K562 (cell line): ENCODE data around the gene MCAM. TPM values are rescaled to one million over a fixed set of nuclear protein-coding genes. Genes with fewer than 3 reads are reported as not detected.

Experiments
- CSDE1 ChIP-seq, 2 experiments: fragments of 450-650 bp; IDR thresholded peaks; 2 replicates each; pipeline ENCODE4 v1.6.1; 2016; ENCODE audit warnings: mild to moderate bottlenecking in 1 of 2
- ETV1 ChIP-seq: fragments of 450-650 bp; conservative IDR thresholded peaks from 2 replicates; pipeline ENCODE4 v1.6.1; 2016; ENCODE audit warnings: missing genetic modification characterization, control low read depth, low read depth, missing compliant biosample characterization
- ETV5 ChIP-seq: sonication (generic); formaldehyde crosslinking; IDR thresholded peaks from 2 replicates; pipeline ENCODE4 v1.4.0; 2020; ENCODE audit warnings: low read depth, mild to moderate bottlenecking, missing genetic modification reagents
- FOXJ2 ChIP-seq: fragments of 200-800 bp; sonication (Bioruptor generic); IDR thresholded peaks from 2 replicates; pipeline ENCODE4 v1.6.1; 2016; ENCODE audit warnings: missing genetic modification characterization, missing compliant biosample characterization
- HSF4 ChIP-seq: fragments of 250-450 bp; sonication (Bioruptor Pico); IDR thresholded peaks from 2 replicates; pipeline ENCODE4 v2.1.2; 2022; ENCODE audit warnings: mild to moderate bottlenecking, moderate library complexity, borderline replicate concordance
- ILK ChIP-seq: fragments of 450-650 bp; IDR thresholded peaks from 2 replicates; pipeline ENCODE4 v1.6.1; 2016; ENCODE audit warnings: missing genetic modification characterization, low read depth, mild to moderate bottlenecking, missing compliant biosample characterization, moderate library complexity, borderline replicate concordance
- NBN ChIP-seq: fragments of 450-650 bp; IDR thresholded peaks from 2 replicates; pipeline ENCODE4 v1.6.1; 2016; ENCODE audit warnings: low read depth, mild to moderate bottlenecking
- POLR2AphosphoS5 ChIP-seq: IDR thresholded peaks from 2 replicates; pipeline ENCODE4 v1.6.1; 2011; ENCODE audit warnings: mild to moderate bottlenecking, low read depth, low read length, moderate library complexity; ENCODE audit not compliant: control insufficient read depth, insufficient read depth
- SETDB1 ChIP-seq: IDR thresholded peaks from one replicate; pipeline ENCODE4 v1.6.1; 2012; ENCODE audit warnings: low read length, control low read depth, inconsistent platforms
- SMARCA5 ChIP-seq: fragments of 450-650 bp; IDR thresholded peaks from 2 replicates; pipeline ENCODE4 v1.6.1; 2016
- ZC3H8 ChIP-seq: fragments of 450-650 bp; IDR thresholded peaks from 2 replicates; pipeline ENCODE4 v1.6.1; 2017
- ZKSCAN8 ChIP-seq: fragments of 200-800 bp; sonication (Bioruptor generic); IDR thresholded peaks from 2 replicates; pipeline ENCODE4 v1.6.1; 2016; ENCODE audit warnings: missing genetic modification characterization, missing compliant biosample characterization
- ZNF239 ChIP-seq: fragments of 250-450 bp; sonication (Bioruptor Pico); IDR thresholded peaks from 2 replicates; pipeline ENCODE4 v1.4.0; 2020; ENCODE audit warnings: mild to moderate bottlenecking
- ZNF274 ChIP-seq: IDR thresholded peaks from 2 replicates; pipeline ENCODE4 v1.6.1; 2011; ENCODE audit warnings: low read depth, mild to moderate bottlenecking, low read length, moderate library complexity, borderline replicate concordance
- ZNF511 ChIP-seq: sonication (generic); formaldehyde crosslinking; IDR thresholded peaks from 2 replicates; pipeline ENCODE4 v1.8.0; 2022; ENCODE audit warnings: mild to moderate bottlenecking, missing genetic modification reagents
- ZNF584 ChIP-seq: fragments of 200-800 bp; sonication (Bioruptor generic); IDR thresholded peaks from 2 replicates; pipeline ENCODE4 v1.6.1; 2016; ENCODE audit warnings: low read depth, mild to moderate bottlenecking, missing genetic modification characterization, missing compliant biosample characterization
- polyA plus RNA-seq, 8 experiments: library from polyadenylated mRNA; depleted of rRNA in 4 of 8; stranded (reverse) in 5 of 8; unstranded in 3 of 8; fragments of >200 nt; fragmentation: Nextera tagmentation in 2 of 8; fragmentation: Illumina TruSeq in 1 of 8; extraction: Ambion mirVana in 2 of 8; extraction: Trizol in 1 of 8; gene quantifications; 2 replicates each; pipeline versions ENCODE4 v1.2.1 to v1.2.3, GENCODE V29; 2011 to 2014; ENCODE audit warnings: inconsistent platforms in 1 of 8, missing spikeins in 1 of 8
- total RNA-seq, 7 experiments: library from RNA; depleted of rRNA in 6 of 7; stranded (reverse); fragments of >200 nt in 6 of 7; fragmentation: Illumina TruSeq in 2 of 7; extraction: Trizol in 2 of 7; gene quantifications; 2 replicates each; pipeline versions ENCODE4 v1.2.1 to v1.2.3, GENCODE V29; 2011 to 2021; ENCODE audit warnings: low replicate concordance in 1 of 7
- TF ChIP-seq, protein P1 (sequence below): fragments of 450-650 bp; formaldehyde crosslinking; IDR thresholded peaks from 2 replicates; pipeline ENCODE4 v1.4.0; 2020; ENCODE audit warnings: mild to moderate bottlenecking, moderate library complexity
- TF ChIP-seq, protein P2 (sequence below), 3 experiments: fragments of 200-800 bp in 1 of 3; fragments of 250-450 bp in 1 of 3; fragments of 450-650 bp in 1 of 3; sonication (Bioruptor Pico) in 1 of 3; sonication (Bioruptor generic) in 1 of 3; formaldehyde crosslinking in 1 of 3; IDR thresholded peaks; 2 replicates each; pipeline versions ENCODE4 v1.6.1 to v1.8.0; 2016 to 2022; ENCODE audit warnings: mild to moderate bottlenecking in 2 of 3, missing genetic modification characterization in 2 of 3, missing compliant biosample characterization in 1 of 3, moderate library complexity in 1 of 3
- TF ChIP-seq, protein P3 (sequence below), 2 experiments: fragments of 450-650 bp; IDR thresholded peaks; 2 replicates each; pipeline ENCODE4 v1.6.1; 2018; ENCODE audit warnings: mild to moderate bottlenecking in 2 of 2, low read depth in 1 of 2; ENCODE audit not compliant: partially characterized antibody in 2 of 2

Gene MCAM
- total and polyA plus RNA-seq, 9 of the 15 experiments (the other 6 are each of a cell fraction or from before 2014, with no cell fraction given), result 14.7 to 118 (median 53.6) TPM

- no peak for TF ChIP-seq ZC3H8
- no peak for TF ChIP-seq FOXJ2
- no peak for TF ChIP-seq ZNF511 (CRISPR knock-in tag)
- no peak for TF ChIP-seq ILK (tag)
- no peak for TF ChIP-seq ZNF584 (CRISPR knock-in tag)
- TF ChIP-seq SMARCA5, result peak; percentile 98
- TF ChIP-seq, protein P1, sequence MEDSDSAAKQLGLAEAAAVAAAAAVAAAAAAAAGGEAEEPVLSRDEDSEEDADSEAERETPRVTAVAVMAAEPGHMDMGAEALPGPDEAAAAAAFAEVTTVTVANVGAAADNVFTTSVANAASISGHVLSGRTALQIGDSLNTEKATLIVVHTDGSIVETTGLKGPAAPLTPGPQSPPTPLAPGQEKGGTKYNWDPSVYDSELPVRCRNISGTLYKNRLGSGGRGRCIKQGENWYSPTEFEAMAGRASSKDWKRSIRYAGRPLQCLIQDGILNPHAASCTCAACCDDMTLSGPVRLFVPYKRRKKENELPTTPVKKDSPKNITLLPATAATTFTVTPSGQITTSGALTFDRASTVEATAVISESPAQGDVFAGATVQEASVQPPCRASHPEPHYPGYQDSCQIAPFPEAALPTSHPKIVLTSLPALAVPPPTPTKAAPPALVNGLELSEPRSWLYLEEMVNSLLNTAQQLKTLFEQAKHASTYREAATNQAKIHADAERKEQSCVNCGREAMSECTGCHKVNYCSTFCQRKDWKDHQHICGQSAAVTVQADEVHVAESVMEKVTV (CRISPR knock-in tag), result peak; percentile 51
- no peak for TF ChIP-seq POLR2AphosphoS5
- TF ChIP-seq ZNF239, result no peak
- TF ChIP-seq ZKSCAN8 (CRISPR knock-in tag), result no peak
- TF ChIP-seq, protein P2, sequence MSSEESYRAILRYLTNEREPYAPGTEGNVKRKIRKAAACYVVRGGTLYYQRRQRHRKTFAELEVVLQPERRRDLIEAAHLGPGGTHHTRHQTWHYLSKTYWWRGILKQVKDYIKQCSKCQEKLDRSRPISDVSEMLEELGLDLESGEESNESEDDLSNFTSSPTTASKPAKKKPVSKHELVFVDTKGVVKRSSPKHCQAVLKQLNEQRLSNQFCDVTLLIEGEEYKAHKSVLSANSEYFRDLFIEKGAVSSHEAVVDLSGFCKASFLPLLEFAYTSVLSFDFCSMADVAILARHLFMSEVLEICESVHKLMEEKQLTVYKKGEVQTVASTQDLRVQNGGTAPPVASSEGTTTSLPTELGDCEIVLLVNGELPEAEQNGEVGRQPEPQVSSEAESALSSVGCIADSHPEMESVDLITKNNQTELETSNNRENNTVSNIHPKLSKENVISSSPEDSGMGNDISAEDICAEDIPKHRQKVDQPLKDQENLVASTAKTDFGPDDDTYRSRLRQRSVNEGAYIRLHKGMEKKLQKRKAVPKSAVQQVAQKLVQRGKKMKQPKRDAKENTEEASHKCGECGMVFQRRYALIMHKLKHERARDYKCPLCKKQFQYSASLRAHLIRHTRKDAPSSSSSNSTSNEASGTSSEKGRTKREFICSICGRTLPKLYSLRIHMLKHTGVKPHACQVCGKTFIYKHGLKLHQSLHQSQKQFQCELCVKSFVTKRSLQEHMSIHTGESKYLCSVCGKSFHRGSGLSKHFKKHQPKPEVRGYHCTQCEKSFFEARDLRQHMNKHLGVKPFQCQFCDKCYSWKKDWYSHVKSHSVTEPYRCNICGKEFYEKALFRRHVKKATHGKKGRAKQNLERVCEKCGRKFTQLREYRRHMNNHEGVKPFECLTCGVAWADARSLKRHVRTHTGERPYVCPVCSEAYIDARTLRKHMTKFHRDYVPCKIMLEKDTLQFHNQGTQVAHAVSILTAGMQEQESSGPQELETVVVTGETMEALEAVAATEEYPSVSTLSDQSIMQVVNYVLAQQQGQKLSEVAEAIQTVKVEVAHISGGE (CRISPR knock-in tag; IDR thresholded peaks at IDR 0.05), result no peak
- TF ChIP-seq SETDB1, result no peak
- TF ChIP-seq, protein P3, sequence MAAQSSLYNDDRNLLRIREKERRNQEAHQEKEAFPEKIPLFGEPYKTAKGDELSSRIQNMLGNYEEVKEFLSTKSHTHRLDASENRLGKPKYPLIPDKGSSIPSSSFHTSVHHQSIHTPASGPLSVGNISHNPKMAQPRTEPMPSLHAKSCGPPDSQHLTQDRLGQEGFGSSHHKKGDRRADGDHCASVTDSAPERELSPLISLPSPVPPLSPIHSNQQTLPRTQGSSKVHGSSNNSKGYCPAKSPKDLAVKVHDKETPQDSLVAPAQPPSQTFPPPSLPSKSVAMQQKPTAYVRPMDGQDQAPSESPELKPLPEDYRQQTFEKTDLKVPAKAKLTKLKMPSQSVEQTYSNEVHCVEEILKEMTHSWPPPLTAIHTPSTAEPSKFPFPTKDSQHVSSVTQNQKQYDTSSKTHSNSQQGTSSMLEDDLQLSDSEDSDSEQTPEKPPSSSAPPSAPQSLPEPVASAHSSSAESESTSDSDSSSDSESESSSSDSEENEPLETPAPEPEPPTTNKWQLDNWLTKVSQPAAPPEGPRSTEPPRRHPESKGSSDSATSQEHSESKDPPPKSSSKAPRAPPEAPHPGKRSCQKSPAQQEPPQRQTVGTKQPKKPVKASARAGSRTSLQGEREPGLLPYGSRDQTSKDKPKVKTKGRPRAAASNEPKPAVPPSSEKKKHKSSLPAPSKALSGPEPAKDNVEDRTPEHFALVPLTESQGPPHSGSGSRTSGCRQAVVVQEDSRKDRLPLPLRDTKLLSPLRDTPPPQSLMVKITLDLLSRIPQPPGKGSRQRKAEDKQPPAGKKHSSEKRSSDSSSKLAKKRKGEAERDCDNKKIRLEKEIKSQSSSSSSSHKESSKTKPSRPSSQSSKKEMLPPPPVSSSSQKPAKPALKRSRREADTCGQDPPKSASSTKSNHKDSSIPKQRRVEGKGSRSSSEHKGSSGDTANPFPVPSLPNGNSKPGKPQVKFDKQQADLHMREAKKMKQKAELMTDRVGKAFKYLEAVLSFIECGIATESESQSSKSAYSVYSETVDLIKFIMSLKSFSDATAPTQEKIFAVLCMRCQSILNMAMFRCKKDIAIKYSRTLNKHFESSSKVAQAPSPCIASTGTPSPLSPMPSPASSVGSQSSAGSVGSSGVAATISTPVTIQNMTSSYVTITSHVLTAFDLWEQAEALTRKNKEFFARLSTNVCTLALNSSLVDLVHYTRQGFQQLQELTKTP (IDR thresholded peaks at IDR 0.05; ENCODE audit: low read depth in 1 of 2, partially characterized antibody in 2 of 2), result no peak
- no peak for TF ChIP-seq HSF4 (CRISPR knock-in tag)
- TF ChIP-seq ZNF274, result no peak
- no peak for TF ChIP-seq CSDE1 (IDR thresholded peaks at IDR 0.05)
- no peak for TF ChIP-seq ETV5 (CRISPR knock-in tag)
- no peak for TF ChIP-seq NBN
- TF ChIP-seq ETV1 (tag), result no peak
Observed at GRCh38 chr11:119323532-119324033, 6.7 kb upstream of the MCAM start (continued).
